Right lobe of liver (tissue), 4 donors: ENCODE data around the gene ELAC2.

Experiments
- CTCF ChIP-seq, 4 donors: fragments of 200-600 bp in 3 of 4; fragments of 450-650 bp in 1 of 4; IDR thresholded peaks; one replicate each; pipeline versions ENCODE4 v1.5.1 to v1.8.0; 2016 to 2022; ENCODE audit warnings: antibody characterized with exemption in 4 of 4, mild to moderate bottlenecking in 2 of 4
- POLR2A ChIP-seq: fragments of 450-650 bp; IDR thresholded peaks from one replicate; pipeline ENCODE4 v1.6.1; 2017; ENCODE audit warnings: antibody characterized with exemption, mild to moderate bottlenecking
- donor health status: DM: no; HTN: no; CAD: no.
- donor health status: DM: no; HTN: no; CAD: no.
- donor health status: DM: no; HTN: yes; CAD: no.

GRCh38 chr17:12973496-12974004 lies 44.3 kb downstream of the ELAC2 start:
- TF ChIP-seq POLR2A (no peak), CTCF (IDR thresholded peaks at IDR 0.05) (no peak)
